Measurements from ENCODE around the gene PALB2. TPM values are rescaled to one million over a fixed set of nuclear protein-coding genes. Genes with fewer than 3 reads are reported as not detected.

The PALB2 gene
- total RNA-seq (ENCODE audit: unreplicated experiment): 14.4 TPM
- long read RNA-seq, partial matches to known transcripts: 1 of 1 reads
- long read RNA-seq, other reads (novel, unspliced or antisense): 0 of 1 reads

GRCh38 chr16:23640931-23641765 is at the start of gene PALB2, which contains the start of gene DCTN5:
Gene PALB2, minus strand, starts transcription at chr16:23641310. Its CDS starts 153 bp downstream, at chr16:23641157.
Gene DCTN5, plus strand, starts transcription at chr16:23641466. Its CDS starts 77 bp downstream, at chr16:23641543.
- peak; percentile 95 for DNase-seq
- H3K9me3 Mint-ChIP-seq (ENCODE audit: unreplicated experiment): no peaks in the 10 kb centered on the region
- peaks cover 4% of the 10 kb centered on the region for H3K4me1 Mint-ChIP-seq (ENCODE audit: low read depth, unreplicated experiment)
- H3K4me3 Mint-ChIP-seq (ENCODE audit: unreplicated experiment): peak within 1 kb of the TSS; percentile 96
- peaks cover 7% of the 10 kb centered on the region for H3K27me3 Mint-ChIP-seq (ENCODE audit: unreplicated experiment)
- no peak for TF ChIP-seq CTCF (IDR thresholded peaks at IDR 0.05; ENCODE audit: partially characterized antibody, unreplicated experiment)
- H3K36me3 Mint-ChIP-seq (ENCODE audit: unreplicated experiment): no peaks in the 10 kb centered on the region
- H3K27ac Mint-ChIP-seq (ENCODE audit: unreplicated experiment): peak within 1 kb of the TSS; percentile 90

- Mint-ChIP-seq H3K9me3 (ENCODE audit: unreplicated experiment) (peaks cover 2% of the 10 kb centered on the region), H3K36me3 (ENCODE audit: unreplicated experiment) (no peaks in the 10 kb centered on the region), H3K27ac (ENCODE audit: unreplicated experiment) (no peak overlapping the region), H3K4me3 (ENCODE audit: unreplicated experiment) (no peak overlapping the region), H3K4me1 (ENCODE audit: low read depth, unreplicated experiment) (peaks cover 2% of the 10 kb centered on the region), H3K27me3 (ENCODE audit: unreplicated experiment) (peaks cover 3% of the 10 kb centered on the region)
- DNase-seq: no peak
- no peak for TF ChIP-seq CTCF (IDR thresholded peaks at IDR 0.05; ENCODE audit: partially characterized antibody, unreplicated experiment)
These were observed 48.5 kb upstream of the PALB2 start for GRCh38 chr16:23689442-23690187.

GRCh38 chr16:23687034-23687808 is 46.1 kb upstream of the PALB2 start:
- no peak for TF ChIP-seq CTCF (IDR thresholded peaks at IDR 0.05; ENCODE audit: partially characterized antibody, unreplicated experiment)
- Mint-ChIP-seq H3K27ac (ENCODE audit: unreplicated experiment) (no peak overlapping the region), H3K4me1 (ENCODE audit: low read depth, unreplicated experiment) (no peaks in the 10 kb centered on the region), H3K9me3 (ENCODE audit: unreplicated experiment) (peaks cover 2% of the 10 kb centered on the region), H3K4me3 (ENCODE audit: unreplicated experiment) (no peak overlapping the region), H3K27me3 (ENCODE audit: unreplicated experiment) (peaks cover 4% of the 10 kb centered on the region), H3K36me3 (ENCODE audit: unreplicated experiment) (no peaks in the 10 kb centered on the region)
- DNase-seq: no peak

GRCh38 chr16:23683487-23683886 is 42.4 kb upstream of the PALB2 start:
- no peak for TF ChIP-seq CTCF (IDR thresholded peaks at IDR 0.05; ENCODE audit: partially characterized antibody, unreplicated experiment)
- Mint-ChIP-seq H3K9me3 (ENCODE audit: unreplicated experiment) (no peaks in the 10 kb centered on the region), H3K36me3 (ENCODE audit: unreplicated experiment) (no peaks in the 10 kb centered on the region), H3K27me3 (ENCODE audit: unreplicated experiment) (peaks cover 8% of the 10 kb centered on the region), H3K4me1 (ENCODE audit: low read depth, unreplicated experiment) (peaks cover 6% of the 10 kb centered on the region), H3K4me3 (ENCODE audit: unreplicated experiment) (no peak overlapping the region), H3K27ac (ENCODE audit: unreplicated experiment) (no peak overlapping the region)
- no peak for DNase-seq
